MM.1S (cell line): ENCODE results near the gene PRRX2.

Source experiments
- DNase-seq: peaks from one replicate; pipeline ENCODE4 v3.0.0-alpha.2; 2015
- H2AFZ ChIP-seq: fragments of 300-600 bp; sonication (generic); 2 replicates; pipeline ENCODE4 v1.6.0; 2016; ENCODE audit warnings: antibody characterized with exemption, low read length
- H3F3A ChIP-seq: fragments of 300-600 bp; sonication (generic); 2 replicates; pipeline ENCODE4 v1.6.1; 2016; ENCODE audit warnings: mild to moderate bottlenecking, antibody characterized with exemption, low read length, moderate library complexity, mixed read lengths; ENCODE audit not compliant: insufficient read depth
- H3K27ac ChIP-seq: fragments of 300-600 bp; sonication (generic); 2 replicates; pipeline ENCODE4 v1.5.1; 2016; ENCODE audit warnings: mild to moderate bottlenecking, low read length
- H3K27me3 ChIP-seq: fragments of 300-600 bp; sonication (generic); replicated peaks from 2 replicates; pipeline ENCODE4 v1.6.0; 2016; ENCODE audit warnings: low read length; ENCODE audit not compliant: insufficient read depth
- H3K36me3 ChIP-seq: fragments of 300-600 bp; sonication (generic); replicated peaks from 2 replicates; pipeline ENCODE4 v1.6.1; 2016; ENCODE audit warnings: mild to moderate bottlenecking, low read length, mixed read lengths; ENCODE audit not compliant: insufficient read depth
- H3K4me1 ChIP-seq: fragments of 300-600 bp; sonication (generic); 2 replicates; pipeline ENCODE4 v1.6.1; 2016; ENCODE audit warnings: low read length, mixed read lengths
- H3K4me2 ChIP-seq: fragments of 300-600 bp; sonication (generic); 2 replicates; pipeline ENCODE4 v1.6.0; 2016; ENCODE audit warnings: low read depth, low read length
- H3K4me3 ChIP-seq: fragments of 300-600 bp; sonication (generic); 2 replicates; pipeline ENCODE4 v1.5.1; 2016; ENCODE audit warnings: low read length, mixed read lengths
- H3K79me2 ChIP-seq: fragments of 300-600 bp; sonication (generic); 2 replicates; pipeline ENCODE4 v1.6.1; 2016; ENCODE audit warnings: mixed run types, low read length, mixed read lengths
- H3K9ac ChIP-seq: fragments of 300-600 bp; sonication (generic); 2 replicates; pipeline ENCODE4 v1.6.1; 2016; ENCODE audit warnings: low read length, mixed read lengths
- H3K9me2 ChIP-seq: fragments of 300-600 bp; sonication (generic); replicated peaks from 2 replicates; pipeline ENCODE4 v1.6.1; 2016; ENCODE audit warnings: mild to moderate bottlenecking, low read length, mixed read lengths; ENCODE audit not compliant: insufficient read depth
- H3K9me3 ChIP-seq: fragments of 300-600 bp; sonication (generic); replicated peaks from 2 replicates; pipeline ENCODE4 v1.6.1; 2016; ENCODE audit warnings: mild to moderate bottlenecking, low read length, mixed read lengths; ENCODE audit not compliant: insufficient read depth
- H4K20me1 ChIP-seq: fragments of 300-600 bp; sonication (generic); 2 replicates; pipeline ENCODE4 v1.6.1; 2016; ENCODE audit warnings: mild to moderate bottlenecking, low read length, moderate library complexity, mixed read lengths; ENCODE audit not compliant: insufficient read depth
- EZH2 ChIP-seq: fragments of 300-600 bp; sonication (generic); optimal IDR thresholded peaks from 2 replicates; pipeline ENCODE3; 2017; ENCODE audit warnings: low read depth, mild to moderate bottlenecking, antibody characterized with exemption, low read length, mixed read lengths
- EZH2phosphoT487 ChIP-seq: fragments of 300-600 bp; sonication (generic); IDR thresholded peaks from 2 replicates; pipeline ENCODE4 v1.6.1; 2018; ENCODE audit warnings: antibody characterized with exemption, low read length
- TF ChIP-seq, protein P1 (sequence below): fragments of 300-600 bp; sonication (generic); IDR thresholded peaks from 2 replicates; pipeline ENCODE4 v1.5.1; 2016; ENCODE audit warnings: antibody characterized with exemption, low read length, mixed read lengths

The PRRX2 gene

DNA sequence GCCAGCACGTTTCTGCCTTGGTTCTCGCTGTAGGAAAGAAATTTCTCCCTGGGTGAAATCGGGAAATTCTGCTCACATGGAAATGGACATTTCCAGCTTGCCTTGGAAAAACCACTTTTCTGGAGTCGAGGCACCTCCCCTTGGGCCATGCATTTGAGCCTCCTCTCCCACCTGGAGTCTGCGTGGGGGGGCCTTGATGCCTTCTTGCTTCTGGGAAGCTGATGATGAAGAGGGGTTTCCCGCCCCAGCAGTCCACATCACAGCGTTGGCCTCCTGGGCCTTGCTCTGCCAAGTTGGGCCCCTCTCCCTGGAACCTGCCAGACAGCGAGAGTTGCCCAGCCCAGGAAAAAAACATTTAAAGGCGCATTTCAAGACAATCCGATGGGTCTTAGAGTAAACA lies 21.7 kb upstream of the PRRX2 start:
- DNase-seq: no peak

DNA sequence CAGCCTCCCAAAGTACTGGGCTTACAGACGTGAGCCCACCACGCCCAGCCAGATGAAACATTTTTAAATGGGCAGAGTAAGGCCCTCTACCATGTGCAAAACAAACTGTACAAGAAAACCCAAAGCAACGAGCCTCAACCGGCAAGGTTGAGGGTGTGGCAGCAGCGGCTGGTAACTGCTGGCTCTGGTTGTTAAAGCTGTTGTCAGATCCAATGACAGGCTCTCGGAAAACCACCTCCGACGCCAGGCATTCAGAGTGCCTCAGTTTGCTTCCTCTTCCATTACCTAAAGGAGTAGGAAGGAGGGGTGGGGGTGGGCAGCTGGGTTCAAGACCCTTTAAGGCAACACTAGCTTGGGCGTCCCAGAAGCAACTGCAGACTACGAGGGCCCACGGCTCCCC lies 21.1 kb upstream of the PRRX2 start:
- TF ChIP-seq EZH2phosphoT487: no peak
- TF ChIP-seq EZH2: no peak
- TF ChIP-seq, protein P1, sequence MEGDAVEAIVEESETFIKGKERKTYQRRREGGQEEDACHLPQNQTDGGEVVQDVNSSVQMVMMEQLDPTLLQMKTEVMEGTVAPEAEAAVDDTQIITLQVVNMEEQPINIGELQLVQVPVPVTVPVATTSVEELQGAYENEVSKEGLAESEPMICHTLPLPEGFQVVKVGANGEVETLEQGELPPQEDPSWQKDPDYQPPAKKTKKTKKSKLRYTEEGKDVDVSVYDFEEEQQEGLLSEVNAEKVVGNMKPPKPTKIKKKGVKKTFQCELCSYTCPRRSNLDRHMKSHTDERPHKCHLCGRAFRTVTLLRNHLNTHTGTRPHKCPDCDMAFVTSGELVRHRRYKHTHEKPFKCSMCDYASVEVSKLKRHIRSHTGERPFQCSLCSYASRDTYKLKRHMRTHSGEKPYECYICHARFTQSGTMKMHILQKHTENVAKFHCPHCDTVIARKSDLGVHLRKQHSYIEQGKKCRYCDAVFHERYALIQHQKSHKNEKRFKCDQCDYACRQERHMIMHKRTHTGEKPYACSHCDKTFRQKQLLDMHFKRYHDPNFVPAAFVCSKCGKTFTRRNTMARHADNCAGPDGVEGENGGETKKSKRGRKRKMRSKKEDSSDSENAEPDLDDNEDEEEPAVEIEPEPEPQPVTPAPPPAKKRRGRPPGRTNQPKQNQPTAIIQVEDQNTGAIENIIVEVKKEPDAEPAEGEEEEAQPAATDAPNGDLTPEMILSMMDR: no peak
- H3K9ac ChIP-seq: no peak overlapping the region
- H3K9me2 ChIP-seq: no peaks in the 10 kb centered on the region
- no peak for DNase-seq
- no peak overlapping the region for H3K4me2 ChIP-seq
- H3K4me1 ChIP-seq: peaks cover 9% of the 10 kb centered on the region
- no peaks in the 10 kb centered on the region for H3K36me3 ChIP-seq
- no peaks in the 10 kb centered on the region; the same call in 1 of the 2 replicates for H4K20me1 ChIP-seq
- no peaks in the 10 kb centered on the region for H3K9me3 ChIP-seq
- no peak overlapping the region for H3K27ac ChIP-seq
- peaks cover 26% of the 10 kb centered on the region for H3K79me2 ChIP-seq
- peaks cover 6% of the 10 kb centered on the region; the same call in 1 of the 2 replicates for H3F3A ChIP-seq
- H3K4me3 ChIP-seq: no peak overlapping the region
- H3K27me3 ChIP-seq: peaks cover 52% of the 10 kb centered on the region
- no peak overlapping the region for H2AFZ ChIP-seq

More for the DNA sequence above, 21.7 kb upstream of the PRRX2 start:
- H3F3A ChIP-seq: peaks cover 6% of the 10 kb centered on the region; the same call in 1 of the 2 replicates
- no peak overlapping the region for H2AFZ ChIP-seq
- no peaks in the 10 kb centered on the region for H3K9me2 ChIP-seq
- H3K4me3 ChIP-seq: no peak overlapping the region
- H3K27me3 ChIP-seq: peaks cover 48% of the 10 kb centered on the region
- H3K9me3 ChIP-seq: no peaks in the 10 kb centered on the region
- H3K79me2 ChIP-seq: peaks cover 29% of the 10 kb centered on the region
- no peak overlapping the region for H3K27ac ChIP-seq
- no peak overlapping the region for H3K9ac ChIP-seq
- TF ChIP-seq, protein P1: no peak
- no peak for TF ChIP-seq EZH2phosphoT487
- TF ChIP-seq EZH2: no peak
- H4K20me1 ChIP-seq: no peaks in the 10 kb centered on the region; the same call in 1 of the 2 replicates
- no peaks in the 10 kb centered on the region for H3K36me3 ChIP-seq
- H3K4me2 ChIP-seq: no peak overlapping the region
- H3K4me1 ChIP-seq: peaks cover 9% of the 10 kb centered on the region

DNA sequence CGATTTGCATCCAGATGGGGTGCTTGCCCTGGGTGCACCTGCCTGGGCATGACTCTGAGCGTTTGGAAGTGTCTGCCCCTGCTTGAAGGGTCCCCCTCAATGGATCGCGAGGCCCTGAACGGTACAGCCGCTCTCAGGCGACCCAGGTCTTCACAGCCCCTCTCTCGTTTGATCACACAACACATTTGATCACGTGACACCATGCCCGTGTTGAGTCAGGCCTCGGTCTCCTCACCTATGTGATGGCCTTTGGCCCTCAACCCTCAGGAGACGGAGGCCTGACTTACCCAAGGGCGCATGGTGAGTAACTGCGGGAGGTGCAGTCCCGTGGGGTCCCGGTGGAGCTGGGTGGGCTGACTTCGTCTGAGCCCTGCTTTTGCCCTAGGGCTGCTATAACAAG lies 20.5 kb upstream of the PRRX2 start:
- H3K27ac ChIP-seq: no peak overlapping the region
- no peaks in the 10 kb centered on the region for H3K36me3 ChIP-seq
- peaks cover 58% of the 10 kb centered on the region for H3K27me3 ChIP-seq
- H3K9me2 ChIP-seq: no peaks in the 10 kb centered on the region
- peaks cover 21% of the 10 kb centered on the region for H3K79me2 ChIP-seq
- H3K9me3 ChIP-seq: no peaks in the 10 kb centered on the region
- H2AFZ ChIP-seq: no peak overlapping the region
- H3F3A ChIP-seq: peaks cover 3% of the 10 kb centered on the region; the same call in 1 of the 2 replicates
- no peak for DNase-seq
- H3K4me1 ChIP-seq: peaks cover 9% of the 10 kb centered on the region
- TF ChIP-seq EZH2phosphoT487 (no peak), EZH2 (no peak)
- TF ChIP-seq, protein P1: no peak
- H3K4me2 ChIP-seq: no peak overlapping the region
- H3K9ac ChIP-seq: no peak overlapping the region
- no peaks in the 10 kb centered on the region; the same call in 1 of the 2 replicates for H4K20me1 ChIP-seq
- H3K4me3 ChIP-seq: no peak overlapping the region
